GM12874 (cell line): ENCODE measurements around the gene DCANP1.
A peak's percentile ranks its signal among the peaks of the same experiment; 100 is the strongest.

Experiments
- CTCF ChIP-seq: IDR thresholded peaks from 2 replicates; pipeline ENCODE4 v1.5.1; 2011; ENCODE audit warnings: low read depth, mild to moderate bottlenecking, control low read depth, low read length, moderate library complexity; ENCODE audit not compliant: insufficient read depth

The DCANP1 gene

GRCh38 chr5:135467051-135467625 lies 20.0 kb upstream of the DCANP1 start:
- TF ChIP-seq CTCF = no peak

GRCh38 chr5:135466178-135467050 lies 19.3 kb upstream of the DCANP1 start:
- peak; percentile 89 for TF ChIP-seq CTCF

GRCh38 chr5:135465391-135466122 lies 18.4 kb upstream of the DCANP1 start:
- TF ChIP-seq CTCF = no peak

- peak; percentile 54 for TF ChIP-seq CTCF
These were observed 15.2 kb upstream of the DCANP1 start for GRCh38 chr5:135462304-135462703.

GRCh38 chr5:135461481-135462151 lies 14.5 kb upstream of the DCANP1 start:
- TF ChIP-seq CTCF = no peak

- no peak for TF ChIP-seq CTCF
These were observed 13.3 kb upstream of the DCANP1 start for GRCh38 chr5:135460246-135461033.
